ES-I3 (cell line): ENCODE data around the gene WDFY1.

ENCODE experiments used
- H3K36me3 ChIP-seq: 2 replicates; pipeline ENCODE4 v1.6.1; 2013; ENCODE audit warnings: mild to moderate bottlenecking, low read length, control low read depth, moderate library complexity; ENCODE audit not compliant: insufficient read depth
- H3K4me1 ChIP-seq: 2 replicates; pipeline ENCODE4 v1.6.1; 2013; ENCODE audit warnings: mild to moderate bottlenecking, control low read depth, low read length; ENCODE audit not compliant: insufficient read depth
- H3K9ac ChIP-seq: 2 replicates; pipeline ENCODE4 v1.6.1; 2013; ENCODE audit warnings: low read depth, mild to moderate bottlenecking, low read length, moderate library complexity
- H3K9me3 ChIP-seq: 2 replicates; pipeline ENCODE4 v1.6.1; 2013; ENCODE audit warnings: mild to moderate bottlenecking, low read length, moderate library complexity; ENCODE audit not compliant: control insufficient read depth, insufficient read depth

Gene WDFY1

DNA sequence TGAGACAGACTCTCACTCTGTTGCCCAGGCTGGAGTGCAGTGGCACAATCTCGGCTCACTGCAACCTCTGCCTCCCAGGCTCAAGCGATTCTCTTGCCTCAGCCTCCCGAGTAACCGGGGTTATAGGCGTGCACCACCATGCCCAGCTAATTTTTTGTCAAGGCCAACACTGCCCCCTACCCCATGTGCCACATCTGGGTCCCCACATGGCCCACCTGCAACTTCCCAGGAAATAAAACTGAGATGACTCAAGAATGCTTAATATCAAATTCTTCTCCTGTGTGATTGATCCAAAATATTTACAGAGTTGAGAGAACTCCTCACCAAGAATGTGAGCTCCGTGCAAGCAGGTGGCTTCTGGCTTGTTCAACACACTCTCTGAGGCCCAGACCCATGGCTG lies 116.8 kb downstream of the WDFY1 start:
- Histone ChIP-seq H3K9me3 (no peaks in the 10 kb centered on the region), H3K36me3 (no peaks in the 10 kb centered on the region)

GRCh38 chr2:223826995-223827394 lies 118.1 kb downstream of the WDFY1 start:
- H3K9ac ChIP-seq: no peak overlapping the region
- H3K9me3 ChIP-seq: no peaks in the 10 kb centered on the region
- H3K36me3 ChIP-seq: no peaks in the 10 kb centered on the region
- no peaks in the 10 kb centered on the region for H3K4me1 ChIP-seq

More for the DNA sequence above, 116.8 kb downstream of the WDFY1 start:
- H3K9ac ChIP-seq: no peak overlapping the region
- H3K4me1 ChIP-seq: peaks cover 4% of the 10 kb centered on the region
